ENCODE data around the gene NDST1. TPM values are rescaled to one million over a fixed set of nuclear protein-coding genes. Genes with fewer than 3 reads are reported as not detected.

The NDST1 gene
- total RNA-seq, 1 donor from 2014 or later = 101 TPM

- DNase-seq (ENCODE audit: extremely low spot score, unreplicated experiment) = no peak
- TF ChIP-seq CTCF (conservative IDR thresholded peaks at IDR 0.05) = no peak
- peaks cover 55% of the 10 kb centered on the region for H3K4me1 Mint-ChIP-seq (ENCODE audit: unreplicated experiment)
- no peak overlapping the region for H3K4me3 Mint-ChIP-seq
- H3K27ac Mint-ChIP-seq = peak overlapping the region; percentile 56
- no peaks in the 10 kb centered on the region for H3K27me3 Mint-ChIP-seq
- H3K9me3 Mint-ChIP-seq = no peaks in the 10 kb centered on the region
- H3K36me3 Mint-ChIP-seq = no peaks in the 10 kb centered on the region
These were observed 2.9 kb upstream of the NDST1 start for GRCh38 chr5:150505041-150505511.

GRCh38 chr5:150505816-150506215, 2.1 kb upstream of the NDST1 start:
- no peak for TF ChIP-seq CTCF (conservative IDR thresholded peaks at IDR 0.05)
- Mint-ChIP-seq H3K4me1 (ENCODE audit: unreplicated experiment) (peaks cover 55% of the 10 kb centered on the region), H3K4me3 (no peak overlapping the region), H3K9me3 (no peaks in the 10 kb centered on the region), H3K36me3 (no peaks in the 10 kb centered on the region), H3K27ac (no peak overlapping the region), H3K27me3 (no peaks in the 10 kb centered on the region)
- DNase-seq (ENCODE audit: extremely low spot score, unreplicated experiment) = no peak

GRCh38 chr5:150506571-150507473, 1.1 kb upstream of the NDST1 start:
- no peak for DNase-seq (ENCODE audit: extremely low spot score, unreplicated experiment)
- Mint-ChIP-seq H3K27me3 (no peaks in the 10 kb centered on the region), H3K36me3 (no peaks in the 10 kb centered on the region), H3K27ac (peak overlapping the region; percentile 85), H3K4me1 (ENCODE audit: unreplicated experiment) (peaks cover 57% of the 10 kb centered on the region), H3K9me3 (no peaks in the 10 kb centered on the region), H3K4me3 (no peak overlapping the region)
- no peak for TF ChIP-seq CTCF (conservative IDR thresholded peaks at IDR 0.05)

GRCh38 chr5:150508277-150508640, 328 bp downstream of the NDST1 start:
- no peak for TF ChIP-seq CTCF (conservative IDR thresholded peaks at IDR 0.05)
- no peaks in the 10 kb centered on the region for H3K27me3 Mint-ChIP-seq

GRCh38 chr5:150508828-150509227, 897 bp downstream of the NDST1 start:
- H3K4me3 Mint-ChIP-seq = peak overlapping the region; percentile 20

More at GRCh38 chr5:150508277-150508640, 328 bp downstream of the NDST1 start:
- Mint-ChIP-seq H3K27ac (peak overlapping the region; percentile 85), H3K36me3 (no peaks in the 10 kb centered on the region), H3K4me1 (ENCODE audit: unreplicated experiment) (peaks cover 60% of the 10 kb centered on the region), H3K4me3 (no peak overlapping the region), H3K9me3 (no peaks in the 10 kb centered on the region)
- no peak for DNase-seq (ENCODE audit: extremely low spot score, unreplicated experiment)

More at GRCh38 chr5:150508828-150509227, 897 bp downstream of the NDST1 start:
- no peak for TF ChIP-seq CTCF (conservative IDR thresholded peaks at IDR 0.05)
- no peak for DNase-seq (ENCODE audit: extremely low spot score, unreplicated experiment)
- Mint-ChIP-seq H3K36me3 (no peaks in the 10 kb centered on the region), H3K4me1 (ENCODE audit: unreplicated experiment) (peaks cover 55% of the 10 kb centered on the region), H3K27ac (peak overlapping the region; percentile 85), H3K27me3 (no peaks in the 10 kb centered on the region), H3K9me3 (no peaks in the 10 kb centered on the region)

All from type B pancreatic cell (in vitro differentiated cells).